HEK293 (cell line): ENCODE data around the gene CDKN2AIP.

ENCODE experiments used
- CTCF ChIA-PET: fragments of 350-600 bp; formaldehyde crosslinking; extraction: SDS; loops from one replicate; lab custom pipeline; 2021; ENCODE audit warnings: antibody characterized with exemption; lab: Yijun Ruan, JAX
- POLR2A ChIA-PET: fragments of 300-600 bp; formaldehyde crosslinking; extraction: SDS; loops from one replicate; lab custom pipeline; 2020; ENCODE audit warnings: antibody characterized with exemption, inconsistent platforms; lab: Yijun Ruan, JAX
- H3K27ac ChIP-seq: fragments of 200-500 bp; sonication (Bioruptor generic); 2 replicates; pipeline ENCODE4 v1.5.1; 2014; ENCODE audit warnings: low read depth, low read length, control low read depth, inconsistent platforms; ENCODE audit errors: extremely low read depth
- H3K36me3 ChIP-seq, 2 experiments: fragments of 200-500 bp in 1 of 2; sonication (Bioruptor generic) in 1 of 2; 1 replicate in 1 of 2; 2 replicates in 1 of 2; pipeline ENCODE4 v1.5.1; 2014 to 2017; ENCODE audit warnings: inconsistent platforms in 2 of 2, low read length in 2 of 2; ENCODE audit not compliant: control insufficient read depth in 2 of 2, insufficient read depth in 1 of 2
- H3K4me1 ChIP-seq: fragments of 200-500 bp; sonication (Bioruptor generic); 2 replicates; pipeline ENCODE4 v1.5.1; 2014; ENCODE audit warnings: mild to moderate bottlenecking, low read length, inconsistent platforms; ENCODE audit not compliant: control insufficient read depth, insufficient read depth
- H3K4me3 ChIP-seq: 2 replicates; pipeline ENCODE4 v1.5.1; 2011; ENCODE audit warnings: low read depth, mild to moderate bottlenecking, control low read depth, low read length, moderate library complexity
- H3K9me3 ChIP-seq: fragments of 200-500 bp; sonication (Bioruptor generic); 2 replicates; pipeline ENCODE4 v1.5.1; 2014; ENCODE audit warnings: low read depth, low read length, inconsistent platforms; ENCODE audit not compliant: control insufficient read depth, insufficient read depth
- EGR2 ChIP-seq: fragments of 450-650 bp; formaldehyde crosslinking; IDR thresholded peaks from 2 replicates; pipeline ENCODE4 v1.5.1; 2016; ENCODE audit warnings: low read depth, missing biosample characterization, missing genetic modification characterization
- GFI1B ChIP-seq: fragments of 450-650 bp; formaldehyde crosslinking; IDR thresholded peaks from 2 replicates; pipeline ENCODE4 v1.5.1; 2016; ENCODE audit warnings: missing biosample characterization, missing genetic modification characterization
- KLF9 ChIP-seq: fragments of 450-650 bp; formaldehyde crosslinking; IDR thresholded peaks from 2 replicates; pipeline ENCODE4 v1.5.1; 2016; ENCODE audit warnings: missing biosample characterization, missing genetic modification characterization, low read depth
- PRDM4 ChIP-seq: fragments of 450-650 bp; formaldehyde crosslinking; IDR thresholded peaks from 2 replicates; pipeline ENCODE4 v1.5.1; 2017; ENCODE audit warnings: missing biosample characterization, missing genetic modification characterization
- SALL2 ChIP-seq: fragments of 450-650 bp; formaldehyde crosslinking; IDR thresholded peaks from 2 replicates; pipeline ENCODE4 v1.5.0; 2017; ENCODE audit warnings: missing biosample characterization, mild to moderate bottlenecking, missing genetic modification characterization, borderline replicate concordance
- ZFP41 ChIP-seq: fragments of 450-650 bp; formaldehyde crosslinking; IDR thresholded peaks from 2 replicates; pipeline ENCODE4 v1.5.1; 2016; ENCODE audit warnings: missing biosample characterization, missing genetic modification characterization, borderline replicate concordance
- ZNF132 ChIP-seq: fragments of 450-650 bp; formaldehyde crosslinking; IDR thresholded peaks from 2 replicates; pipeline ENCODE4 v1.5.1; 2017; ENCODE audit warnings: missing biosample characterization, missing genetic modification characterization, borderline replicate concordance
- ZNF148 ChIP-seq: fragments of 450-650 bp; formaldehyde crosslinking; IDR thresholded peaks from 2 replicates; pipeline ENCODE4 v1.5.0; 2017; ENCODE audit warnings: missing biosample characterization, missing genetic modification characterization, borderline replicate concordance
- ZNF155 ChIP-seq: fragments of 450-650 bp; formaldehyde crosslinking; IDR thresholded peaks from 2 replicates; pipeline ENCODE4 v1.5.1; 2016; ENCODE audit warnings: missing biosample characterization, missing genetic modification characterization
- ZNF2 ChIP-seq: fragments of 450-650 bp; formaldehyde crosslinking; IDR thresholded peaks from 2 replicates; pipeline ENCODE4 v1.5.1; 2016; ENCODE audit warnings: missing biosample characterization, missing genetic modification characterization
- ZNF473 ChIP-seq: fragments of 450-650 bp; formaldehyde crosslinking; IDR thresholded peaks from 2 replicates; pipeline ENCODE4 v1.5.1; 2017; ENCODE audit warnings: missing biosample characterization, missing genetic modification characterization
- ZNF48 ChIP-seq: fragments of 450-650 bp; formaldehyde crosslinking; IDR thresholded peaks from 2 replicates; pipeline ENCODE4 v1.5.1; 2016; ENCODE audit warnings: missing biosample characterization, missing genetic modification characterization
- ZNF544 ChIP-seq: fragments of 450-650 bp; formaldehyde crosslinking; IDR thresholded peaks from 2 replicates; pipeline ENCODE4 v1.5.0; 2017; ENCODE audit warnings: missing biosample characterization, missing genetic modification characterization
- ZNF548 ChIP-seq: fragments of 450-650 bp; formaldehyde crosslinking; IDR thresholded peaks from 2 replicates; pipeline ENCODE4 v1.5.1; 2016; ENCODE audit warnings: missing biosample characterization, missing genetic modification characterization
- ZNF623 ChIP-seq: fragments of 450-650 bp; formaldehyde crosslinking; IDR thresholded peaks from 2 replicates; pipeline ENCODE4 v1.5.1; 2016; ENCODE audit warnings: missing biosample characterization, missing genetic modification characterization
- ZNF670 ChIP-seq: fragments of 450-650 bp; formaldehyde crosslinking; IDR thresholded peaks from 2 replicates; pipeline ENCODE4 v1.5.1; 2016; ENCODE audit warnings: missing biosample characterization, missing genetic modification characterization, low read depth
- ZNF707 ChIP-seq: fragments of 450-650 bp; formaldehyde crosslinking; IDR thresholded peaks from 2 replicates; pipeline ENCODE4 v1.5.1; 2016; ENCODE audit warnings: missing biosample characterization, missing genetic modification characterization
- ZNF837 ChIP-seq: fragments of 450-650 bp; formaldehyde crosslinking; IDR thresholded peaks from 2 replicates; pipeline ENCODE4 v1.5.1; 2016; ENCODE audit warnings: missing biosample characterization, missing genetic modification characterization
- ZSCAN4 ChIP-seq: fragments of 450-650 bp; formaldehyde crosslinking; IDR thresholded peaks from 2 replicates; pipeline ENCODE4 v1.5.1; 2017; ENCODE audit warnings: missing biosample characterization, missing genetic modification characterization
- TF ChIP-seq, protein P1 (sequence below): fragments of 450-650 bp; formaldehyde crosslinking; IDR thresholded peaks from 2 replicates; pipeline ENCODE4 v1.5.1; 2016; ENCODE audit warnings: missing biosample characterization, missing genetic modification characterization

Gene CDKN2AIP

GRCh38 chr4:183468210-183469095, 24.0 kb downstream of the CDKN2AIP start:
- H3K4me1 ChIP-seq, result no peaks in the 10 kb centered on the region
- TF ChIP-seq ZSCAN4 (tag by site-specific recombination) (no peak), ZNF2 (no peak), ZNF148 (no peak), ZNF707 (tag by site-specific recombination) (no peak), SALL2 (tag by site-specific recombination) (no peak), ZNF473 (tag by site-specific recombination) (no peak), ZNF548 (no peak), ZNF48 (tag by site-specific recombination) (no peak), KLF9 (no peak), GFI1B (tag by site-specific recombination) (no peak), ZNF132 (tag by site-specific recombination) (no peak), ZNF544 (no peak), EGR2 (tag by site-specific recombination) (no peak), ZNF155 (no peak), ZNF670 (tag by site-specific recombination) (no peak), ZNF623 (no peak), ZNF837 (tag by site-specific recombination) (no peak), ZFP41 (tag by site-specific recombination) (no peak), PRDM4 (tag by site-specific recombination) (no peak)
- TF ChIP-seq, protein P1, sequence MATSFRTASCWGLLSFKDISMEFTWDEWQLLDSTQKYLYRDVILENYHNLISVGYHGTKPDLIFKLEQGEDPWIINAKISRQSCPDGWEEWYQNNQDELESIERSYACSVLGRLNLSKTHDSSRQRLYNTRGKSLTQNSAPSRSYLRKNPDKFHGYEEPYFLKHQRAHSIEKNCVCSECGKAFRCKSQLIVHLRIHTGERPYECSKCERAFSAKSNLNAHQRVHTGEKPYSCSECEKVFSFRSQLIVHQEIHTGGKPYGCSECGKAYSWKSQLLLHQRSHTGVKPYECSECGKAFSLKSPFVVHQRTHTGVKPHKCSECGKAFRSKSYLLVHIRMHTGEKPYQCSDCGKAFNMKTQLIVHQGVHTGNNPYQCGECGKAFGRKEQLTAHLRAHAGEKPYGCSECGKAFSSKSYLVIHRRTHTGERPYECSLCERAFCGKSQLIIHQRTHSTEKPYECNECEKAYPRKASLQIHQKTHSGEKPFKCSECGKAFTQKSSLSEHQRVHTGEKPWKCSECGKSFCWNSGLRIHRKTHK (tag by site-specific recombination), result no peak
- H3K9me3 ChIP-seq, result no peaks in the 10 kb centered on the region
- CTCF ChIA-PET, result no interaction called here
- POLR2A ChIA-PET, result no interaction called here
- H3K4me3 ChIP-seq, result no peak overlapping the region
- no peak overlapping the region for H3K27ac ChIP-seq
- no peaks in the 10 kb centered on the region for H3K36me3 ChIP-seq
